HG02678 (cell line): ENCODE results near the gene WDFY2.

Source experiments
- ATAC-seq: cut with Tn5 transposase; IDR thresholded peaks from one replicate; pipeline ENCODE4 v1.9.1; 2021; ENCODE audit warnings: mild to moderate bottlenecking, moderate library complexity; ENCODE audit not compliant: unreplicated experiment

WDFY2 gene

DNA sequence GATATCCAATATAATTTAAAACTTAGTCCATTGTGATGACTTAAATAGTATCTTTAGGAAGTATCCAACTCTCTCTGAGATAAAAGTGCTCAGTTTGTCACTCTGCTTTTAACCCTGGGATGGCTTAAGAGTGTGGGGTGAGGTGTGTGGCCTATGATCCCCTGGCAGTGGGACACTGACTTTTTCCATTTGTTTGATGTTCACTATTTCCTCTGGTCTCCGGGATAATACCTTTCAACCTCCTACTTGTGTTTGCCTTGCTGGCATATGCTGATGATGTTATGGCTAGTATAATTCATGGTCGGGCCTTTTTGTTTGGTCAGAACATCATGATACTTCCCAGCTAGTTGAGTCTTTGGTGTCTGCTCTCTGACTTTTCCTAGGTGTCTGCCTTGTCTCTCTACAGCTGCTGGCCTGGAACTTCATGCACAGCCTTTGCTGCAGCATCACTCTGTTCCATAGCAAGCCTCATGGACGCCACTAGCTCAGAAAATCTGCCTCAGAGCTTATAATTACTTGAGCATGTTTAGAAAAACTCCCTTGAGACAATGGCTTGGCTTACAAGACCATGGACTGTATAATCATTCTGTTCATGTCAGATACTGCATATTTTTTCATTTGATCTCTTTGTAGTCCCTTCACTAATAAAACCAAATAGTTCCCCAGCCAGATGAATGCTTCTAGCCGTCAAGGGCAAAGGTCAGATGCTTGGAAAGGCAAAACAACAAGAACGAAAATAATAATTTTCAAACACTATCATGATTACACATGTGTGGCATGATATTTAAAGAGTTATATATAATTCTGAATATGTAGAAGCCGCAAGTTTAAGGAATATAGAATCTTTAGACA lies 75.2 kb downstream of the WDFY2 start:
- ATAC-seq = no peak

DNA sequence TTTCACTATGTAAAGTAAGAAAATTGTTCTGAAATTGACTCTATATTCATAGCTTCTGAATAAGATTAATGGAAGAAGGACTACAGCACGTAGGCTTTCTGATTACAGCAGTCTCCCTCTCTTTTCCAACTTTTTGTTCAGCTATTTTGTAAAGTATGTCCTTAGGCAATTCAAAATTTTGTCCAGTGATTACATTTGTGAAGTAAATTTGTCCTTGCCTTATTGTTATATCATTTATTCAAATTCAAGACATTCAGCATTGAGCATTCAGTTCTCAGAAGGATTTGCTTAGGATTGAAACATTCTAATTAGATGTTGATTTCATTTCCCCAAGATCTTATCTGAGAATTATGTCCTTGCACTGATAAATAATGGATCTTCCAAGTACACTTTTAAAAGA lies 76.6 kb downstream of the WDFY2 start:
- ATAC-seq = no peak

DNA sequence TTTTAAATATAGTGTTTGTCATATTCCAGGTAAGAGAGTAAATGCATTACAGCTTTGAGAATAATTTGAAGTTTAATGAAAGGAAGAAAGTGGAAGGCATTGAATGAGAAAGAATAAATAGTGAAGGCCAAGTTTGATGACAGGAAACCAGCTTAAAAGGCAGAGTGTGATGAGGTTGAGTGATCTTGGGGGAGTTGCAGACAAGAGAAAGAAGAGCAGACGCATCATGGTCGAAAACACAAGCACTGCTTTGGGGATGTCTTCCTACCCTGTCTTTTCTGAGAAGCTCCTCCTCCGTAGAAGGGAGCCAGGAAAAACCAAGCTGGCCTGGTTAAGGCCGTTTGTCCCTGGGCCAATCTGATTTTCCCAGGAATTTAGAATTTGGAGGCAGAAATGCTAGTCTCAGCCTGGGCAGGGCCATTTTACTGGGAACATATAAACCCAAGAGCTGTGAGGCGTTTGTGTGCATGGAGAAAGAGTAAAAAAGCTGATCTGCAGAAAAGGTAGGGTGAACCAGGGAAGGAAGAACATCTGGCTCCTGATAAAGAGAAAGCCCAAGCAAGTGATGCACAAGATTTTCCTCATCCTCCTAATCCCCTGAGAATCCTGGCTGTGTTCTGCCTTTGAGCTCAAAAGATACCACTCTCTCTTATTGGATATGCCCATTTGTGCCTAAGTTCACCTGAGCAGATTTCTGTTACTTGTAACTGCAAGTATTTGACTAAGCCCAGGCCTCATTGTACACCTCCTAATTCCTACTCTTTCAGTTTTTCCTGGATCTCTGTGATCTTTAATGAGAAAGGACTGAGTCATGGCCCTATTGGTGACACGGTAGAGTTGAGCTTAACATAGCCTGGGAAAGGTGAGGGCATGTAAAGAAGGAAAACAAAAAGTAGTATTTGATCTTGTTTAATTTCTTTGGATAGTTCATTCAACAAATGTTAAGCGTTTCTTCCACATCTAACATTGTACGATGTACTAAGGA lies 80.0 kb downstream of the WDFY2 start:
- ATAC-seq = no peak

DNA sequence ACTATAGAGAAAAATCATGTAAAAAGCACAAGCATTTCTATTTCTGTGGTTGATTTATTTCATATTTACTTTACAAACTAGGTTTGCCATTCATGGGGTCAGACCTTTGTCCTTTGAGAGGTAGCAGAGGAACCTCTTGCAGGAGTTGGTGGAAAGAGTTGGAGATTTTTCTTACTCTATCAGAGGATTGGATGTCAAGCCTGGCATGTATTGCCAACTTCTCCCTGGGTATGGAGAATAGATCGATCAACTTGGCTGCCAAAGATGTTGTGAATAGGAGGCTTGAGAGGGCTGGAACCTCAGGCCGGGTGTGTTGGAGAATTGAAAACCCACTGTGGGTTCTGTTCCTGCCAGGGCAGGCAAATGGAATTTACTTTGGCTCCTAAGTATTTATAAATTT lies 81.2 kb downstream of the WDFY2 start:
- ATAC-seq = no peak

DNA sequence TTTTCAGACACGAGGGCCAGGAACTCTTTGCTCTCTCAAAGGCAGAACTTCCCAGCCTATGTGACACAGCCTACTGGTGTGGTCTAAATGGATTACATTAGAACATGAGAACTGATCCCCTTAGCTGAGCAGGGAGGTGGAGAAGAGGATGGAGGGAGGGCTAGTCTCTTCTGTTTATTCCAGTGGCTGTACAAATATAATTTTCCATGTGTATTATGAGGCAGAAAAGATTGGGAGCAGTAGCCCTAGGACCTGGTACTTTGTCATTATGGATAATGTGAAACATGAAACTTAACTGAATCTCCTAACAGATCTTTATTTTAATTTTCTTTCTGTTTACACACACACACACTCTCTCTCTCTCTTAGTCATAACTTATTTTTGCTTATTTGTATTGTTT lies 82.1 kb downstream of the WDFY2 start:
- ATAC-seq = no peak

DNA sequence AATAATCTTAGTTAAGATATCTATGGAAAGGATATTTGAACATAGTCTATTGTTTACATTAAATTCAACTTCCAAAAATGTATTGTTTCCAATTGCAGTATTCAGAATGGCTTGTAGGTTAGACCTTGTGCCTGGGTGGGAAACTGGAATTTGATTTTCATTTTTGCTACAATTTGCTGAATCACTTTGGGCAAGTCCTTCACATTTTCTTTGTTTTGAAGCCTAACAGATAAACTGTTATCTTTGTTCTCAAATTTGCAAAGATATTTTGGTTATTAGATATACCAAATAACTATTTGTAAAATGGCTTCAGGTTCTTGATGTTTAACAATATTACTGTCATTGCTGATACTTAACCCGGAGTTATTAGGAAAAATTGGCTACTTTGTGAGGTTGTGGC lies 82.6 kb downstream of the WDFY2 start:
- ATAC-seq = no peak

DNA sequence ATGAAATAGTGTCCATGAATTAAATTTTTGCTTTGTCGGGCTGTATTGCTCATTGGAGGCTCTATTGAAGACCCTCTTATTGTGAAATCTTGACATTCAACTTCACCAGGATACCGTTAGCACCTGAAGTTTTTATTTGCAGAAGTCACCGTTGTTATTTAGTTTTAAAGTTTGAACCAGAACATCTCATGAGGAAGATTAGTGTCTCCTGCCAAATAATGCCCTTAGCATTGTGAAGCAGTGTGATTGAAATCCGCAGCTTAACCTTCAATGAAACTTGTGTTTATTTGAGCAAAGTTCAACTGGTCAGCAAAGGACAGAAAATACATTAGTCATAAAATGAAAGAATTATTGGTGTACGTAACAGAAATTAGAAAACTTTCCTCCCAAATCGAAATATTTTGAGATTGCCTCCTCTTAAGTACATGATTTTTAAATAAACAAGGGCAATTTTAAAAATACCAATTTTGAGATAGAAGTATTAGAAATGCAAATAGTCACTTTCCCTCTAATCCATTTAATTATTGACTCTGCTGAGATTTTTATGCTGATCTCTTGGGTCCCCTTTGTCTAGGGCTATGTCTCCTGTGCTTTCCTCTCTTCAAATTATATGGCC lies 84.4 kb downstream of the WDFY2 start:
- no peak for ATAC-seq

DNA sequence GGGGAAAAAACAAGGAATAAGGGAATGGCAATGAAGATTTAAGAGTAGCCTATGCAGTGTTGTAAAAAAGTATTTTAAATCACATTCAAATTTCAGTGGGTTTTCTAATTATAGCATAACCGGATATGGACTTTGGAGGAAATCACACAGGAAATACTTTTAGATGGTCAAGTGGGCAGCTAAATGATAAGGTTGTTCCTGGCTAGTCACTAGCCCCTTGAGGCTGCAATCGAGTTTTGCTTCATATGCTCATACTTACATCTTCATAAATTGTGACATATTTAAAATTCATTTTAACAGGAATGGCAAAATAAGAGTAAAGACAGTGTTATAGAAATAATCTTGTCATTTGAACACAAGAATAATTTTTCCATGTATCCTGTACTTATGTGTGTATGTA lies 88.9 kb downstream of the WDFY2 start:
- no peak for ATAC-seq

DNA sequence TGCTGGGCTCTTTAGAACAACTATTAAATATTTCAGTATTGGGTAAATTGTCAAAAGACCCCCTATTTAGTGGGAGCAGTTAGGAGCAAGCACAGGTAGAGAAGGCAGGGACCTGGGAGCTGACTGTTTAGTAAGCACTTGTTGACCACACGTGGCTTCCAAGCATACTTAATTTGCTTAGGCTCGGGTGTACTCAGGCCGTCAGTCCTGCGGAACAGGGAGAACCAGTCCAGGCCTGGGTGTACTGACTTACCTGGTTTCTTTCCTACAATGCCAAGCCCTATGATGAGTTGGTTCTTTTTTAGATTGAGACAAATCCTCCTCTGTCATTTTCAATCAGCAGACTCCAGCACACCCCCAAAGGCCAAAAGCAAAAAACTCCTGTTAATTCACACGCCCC lies 90.0 kb downstream of the WDFY2 start:
- ATAC-seq = no peak

DNA sequence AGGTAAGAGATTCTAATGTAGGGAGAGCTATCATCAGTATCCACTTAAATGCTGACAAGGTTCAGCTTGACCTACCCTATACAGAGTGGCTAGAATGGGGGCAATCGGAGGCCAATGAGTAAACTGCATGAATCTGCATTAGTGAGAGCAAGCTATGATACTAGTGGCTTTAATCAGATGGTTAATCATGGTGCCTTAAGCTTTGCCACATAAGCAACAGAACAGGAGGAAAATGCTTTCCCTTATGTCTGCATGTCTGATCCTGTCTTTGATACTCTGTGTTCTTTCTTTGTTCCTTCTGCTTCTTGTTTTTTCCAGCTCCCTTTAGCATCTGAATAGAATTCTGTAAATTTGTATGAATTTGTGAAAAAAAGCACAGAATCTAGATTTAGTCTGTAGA lies 91.1 kb downstream of the WDFY2 start:
- no peak for ATAC-seq

DNA sequence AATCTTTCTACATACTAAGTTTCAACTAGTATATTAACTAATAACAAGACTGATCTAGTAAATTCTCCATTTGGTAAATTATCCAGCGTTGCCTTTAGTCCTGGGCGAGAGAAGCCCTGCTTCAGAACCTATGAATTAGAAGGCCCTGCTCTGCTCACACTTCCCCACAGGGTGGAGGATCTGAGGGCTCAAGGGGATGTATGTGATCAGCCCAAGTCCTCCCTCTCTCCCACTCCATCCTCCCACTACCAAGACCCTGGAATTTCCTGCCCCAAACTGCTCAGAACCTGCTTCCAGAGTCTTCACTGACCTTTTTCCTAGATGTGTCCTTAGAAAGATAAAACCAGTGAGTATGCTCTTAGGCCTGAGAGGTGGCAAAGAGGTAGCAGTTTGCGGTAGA lies 91.6 kb downstream of the WDFY2 start:
- ATAC-seq = no peak

DNA sequence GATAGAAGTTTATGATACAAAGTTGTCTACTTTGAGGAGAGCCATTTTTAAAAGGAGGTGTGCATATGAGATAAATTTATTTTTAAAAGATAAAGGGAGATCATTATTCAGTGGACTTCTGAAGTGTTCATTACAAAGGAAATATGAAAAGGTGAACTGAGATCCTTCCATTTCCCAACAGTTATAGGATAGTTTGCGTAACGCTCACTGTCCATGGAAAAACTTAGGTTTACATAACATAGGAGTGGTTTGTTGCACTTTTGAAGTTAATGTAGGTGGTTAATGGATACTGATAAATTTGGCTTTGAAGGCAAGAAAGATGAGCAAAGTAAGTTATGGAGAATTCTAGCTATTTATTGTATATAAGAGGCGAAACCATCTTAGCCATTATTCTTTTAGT lies 92.5 kb downstream of the WDFY2 start:
- no peak for ATAC-seq

DNA sequence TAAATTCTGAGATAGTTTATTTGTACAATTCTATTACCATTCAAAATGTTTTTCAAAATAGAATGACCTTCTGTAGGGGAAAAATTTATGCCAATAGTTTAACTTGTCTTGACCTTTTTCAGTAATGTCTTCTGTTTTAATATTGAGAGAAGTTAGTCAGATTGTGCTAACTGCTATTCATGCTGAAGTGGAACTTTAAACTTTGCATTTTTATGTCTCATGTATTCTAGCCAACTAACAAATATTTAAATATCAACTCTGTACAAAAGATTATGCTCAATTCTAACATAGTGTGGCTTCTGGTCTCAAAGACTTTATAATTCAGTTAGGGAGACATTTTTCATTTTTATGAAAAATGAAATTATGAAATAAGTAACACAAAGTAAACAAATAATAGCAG lies 94.2 kb downstream of the WDFY2 start:
- no peak for ATAC-seq

DNA sequence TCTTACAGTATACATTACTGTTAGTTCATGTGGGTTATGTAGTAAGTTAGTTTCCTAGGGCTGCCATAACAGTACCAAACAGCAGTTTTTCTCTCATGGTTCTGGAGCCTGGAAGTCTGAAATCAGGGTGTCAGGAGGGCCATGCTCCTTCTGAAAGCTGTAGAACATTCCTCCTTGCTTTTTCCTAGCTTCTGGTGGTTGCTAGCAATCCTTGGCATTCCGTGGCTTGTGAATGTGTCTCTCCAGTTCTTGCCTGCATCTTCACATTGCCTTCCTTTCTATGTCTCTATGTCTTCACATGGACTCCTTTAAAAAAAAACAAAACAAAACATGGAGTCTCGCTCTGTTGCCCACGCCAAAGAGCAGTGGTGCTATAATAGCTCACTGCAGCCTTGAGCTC lies 95.4 kb downstream of the WDFY2 start:
- ATAC-seq = no peak

DNA sequence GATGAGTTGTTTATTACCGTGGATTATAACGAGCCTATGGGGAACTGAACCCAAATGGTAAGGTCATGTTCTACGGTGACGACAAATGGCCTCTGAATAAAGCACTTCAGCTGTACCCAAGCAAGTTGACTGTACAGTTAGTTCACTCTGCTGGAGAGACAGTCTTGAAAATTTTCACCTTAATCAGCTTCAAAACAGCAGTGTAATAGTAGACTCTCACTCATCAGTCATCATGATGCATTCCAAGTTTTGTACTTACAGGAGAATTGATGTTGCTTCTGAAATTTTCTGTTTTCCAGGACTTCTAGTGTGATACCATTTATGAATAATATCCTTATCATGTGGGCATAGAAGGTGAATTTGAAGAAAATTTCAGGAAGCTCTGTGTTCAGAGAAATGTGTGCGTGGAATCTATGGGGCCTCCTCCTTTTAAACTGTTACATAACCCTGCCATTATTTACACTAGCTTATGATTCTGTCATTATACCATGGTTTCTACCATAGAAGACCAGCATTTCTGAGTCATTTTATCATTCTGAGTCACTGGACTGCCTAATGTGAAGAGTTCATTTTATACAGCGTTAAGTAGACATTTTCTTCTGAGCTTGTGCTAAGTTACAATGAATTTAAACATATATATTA lies 96.9 kb downstream of the WDFY2 start:
- ATAC-seq = no peak

DNA sequence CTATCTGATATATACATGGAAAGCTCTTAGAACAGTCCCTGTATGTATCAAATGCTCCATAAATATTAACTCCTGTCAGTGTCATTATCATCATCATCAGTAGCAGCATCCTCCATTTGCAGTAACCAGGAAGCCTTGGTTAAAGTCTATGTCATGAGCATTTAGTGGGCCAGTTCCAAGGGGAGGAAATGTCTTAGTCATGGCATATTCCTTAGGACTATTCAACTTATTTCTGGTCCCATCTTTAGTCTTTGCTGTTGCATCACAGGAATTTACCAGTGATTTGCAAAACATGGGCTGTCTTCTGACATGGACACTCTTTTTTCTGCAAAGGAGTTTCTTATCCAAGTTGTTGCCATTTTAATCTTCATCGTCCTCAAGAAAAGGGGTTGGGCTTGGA lies 98.4 kb downstream of the WDFY2 start:
- ATAC-seq = no peak

DNA sequence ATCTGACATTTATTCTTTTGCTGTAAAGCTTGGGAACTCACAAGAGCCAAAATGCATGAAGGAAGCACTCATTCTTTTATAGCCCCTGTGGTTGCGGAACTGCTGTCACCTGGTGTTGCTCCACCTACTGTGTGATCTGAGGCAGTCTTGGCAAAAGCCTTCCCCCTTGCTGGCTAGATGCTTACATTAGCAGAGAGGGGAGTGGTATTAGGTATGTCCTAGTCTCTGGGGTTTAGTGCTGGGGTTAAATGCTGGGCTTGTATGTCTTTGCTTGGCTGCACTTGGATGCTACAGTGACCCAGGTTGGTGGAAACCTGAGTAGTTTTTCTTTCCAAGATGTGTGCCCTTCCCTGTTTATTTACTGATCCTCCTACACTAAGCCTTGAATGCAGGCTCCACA lies 99.3 kb downstream of the WDFY2 start:
- no peak for ATAC-seq

DNA sequence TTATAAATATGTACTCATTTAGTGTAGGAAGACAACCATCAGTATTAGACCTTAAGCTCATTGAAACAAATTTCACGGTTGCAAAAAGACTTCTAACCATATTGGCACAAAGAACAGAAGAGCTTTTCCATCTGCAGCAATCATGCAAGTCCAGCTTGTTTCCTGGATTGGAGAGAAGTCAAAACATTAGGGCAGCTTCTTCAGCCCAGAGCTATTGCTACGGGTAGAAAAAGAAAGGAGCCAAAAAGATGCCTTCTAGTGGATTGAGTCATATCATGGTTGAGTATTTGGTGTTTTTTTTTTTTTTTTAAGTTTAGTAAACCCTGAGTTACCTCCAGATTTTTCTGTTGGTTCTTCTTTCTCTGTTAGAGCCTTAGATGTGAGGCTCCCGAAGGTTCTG lies 99.8 kb downstream of the WDFY2 start:
- ATAC-seq = no peak

DNA sequence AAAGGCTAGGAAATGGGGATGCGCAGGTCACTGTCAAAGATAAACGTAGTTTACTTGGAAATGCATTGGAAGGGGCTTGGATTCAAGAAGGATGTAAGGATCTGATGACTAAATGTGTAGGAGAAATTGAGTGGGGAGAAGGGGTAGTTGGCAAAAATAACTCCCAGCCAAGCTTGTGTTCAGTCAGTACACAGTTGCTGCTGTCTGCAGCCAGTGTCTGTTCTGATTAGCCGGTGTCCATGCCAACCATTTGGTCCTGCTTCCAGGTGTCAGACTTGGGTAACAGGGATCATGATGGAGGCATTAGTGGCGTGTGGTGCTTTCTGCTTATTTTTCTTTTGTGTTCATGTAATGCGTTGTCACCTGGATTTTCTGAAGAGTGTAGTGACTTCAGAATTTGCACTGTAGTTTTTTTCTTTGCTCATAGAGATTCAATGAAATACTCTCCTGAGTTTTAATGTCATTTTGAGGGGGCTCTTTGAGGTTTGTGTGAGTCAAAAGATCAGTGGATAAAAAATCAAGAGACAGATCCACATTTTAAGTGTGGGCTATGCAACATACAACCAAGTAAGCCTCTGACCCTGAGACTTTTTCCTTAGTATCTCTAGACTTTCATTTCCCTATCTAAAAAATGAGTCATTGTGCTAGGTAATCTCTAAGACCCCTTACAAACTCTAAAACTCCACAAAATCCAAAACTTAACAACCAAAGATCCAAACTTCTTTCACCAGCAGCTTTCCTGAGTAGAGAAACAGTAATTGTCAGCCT lies 103.9 kb downstream of the WDFY2 start:
- ATAC-seq = no peak

DNA sequence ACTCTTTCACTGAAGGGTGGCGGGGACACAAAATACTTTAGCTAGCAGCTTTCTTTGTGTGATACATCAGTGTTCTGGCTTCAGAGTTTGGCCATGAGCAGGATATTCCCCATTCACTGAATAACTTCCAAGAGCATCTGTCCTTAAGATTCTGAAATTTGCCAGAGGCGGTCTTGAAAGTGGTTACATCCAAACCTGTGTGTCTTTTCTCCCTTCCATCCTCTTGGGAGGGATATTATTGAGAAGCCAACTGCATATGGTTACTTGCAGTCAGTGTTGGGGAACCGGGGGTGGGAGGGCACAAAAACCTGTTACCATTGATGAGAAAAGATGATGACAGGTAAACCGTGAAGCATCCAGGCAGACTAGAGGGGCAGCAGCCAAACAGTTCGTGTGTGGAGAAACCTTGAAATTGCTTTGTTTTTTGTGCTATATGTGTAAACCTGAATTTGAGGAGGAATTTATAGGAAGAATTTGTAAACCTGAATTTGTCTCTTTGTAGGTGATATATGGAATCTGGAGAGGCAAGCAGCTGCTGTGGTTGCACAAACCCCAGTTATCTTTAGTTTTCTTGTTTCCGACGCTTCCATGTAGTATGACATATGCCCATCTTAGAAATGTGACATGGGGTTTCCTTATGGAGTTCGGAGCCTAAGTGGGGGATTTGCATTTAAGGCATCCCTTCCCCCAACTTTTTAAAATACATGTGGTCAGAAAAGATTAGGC lies 104.8 kb downstream of the WDFY2 start:
- ATAC-seq = no peak
